ENCODE measurements around the gene H2AZ2.

Gene H2AZ2

DNA sequence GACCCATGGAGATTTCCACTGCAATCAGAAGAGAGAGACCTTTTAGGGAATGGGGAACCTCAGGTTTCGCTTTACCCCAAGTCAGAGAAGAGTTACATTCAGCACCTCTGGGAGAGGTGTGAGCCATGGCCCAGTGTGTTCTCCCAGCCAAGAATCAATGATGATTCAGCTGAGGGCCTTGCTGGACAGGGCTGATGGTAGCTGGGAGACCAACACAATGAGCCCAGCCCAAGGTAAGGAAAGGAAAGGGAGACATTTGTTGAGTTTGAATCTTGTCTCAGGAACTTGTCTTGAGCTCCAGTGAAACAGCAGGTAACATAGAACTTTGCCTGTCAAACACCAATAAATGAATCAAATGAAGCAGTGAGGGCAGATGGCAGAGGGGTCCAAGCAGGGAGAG is 65.4 kb downstream of the H2AZ2 start (continued):
- TF ChIP-seq, protein P1, sequence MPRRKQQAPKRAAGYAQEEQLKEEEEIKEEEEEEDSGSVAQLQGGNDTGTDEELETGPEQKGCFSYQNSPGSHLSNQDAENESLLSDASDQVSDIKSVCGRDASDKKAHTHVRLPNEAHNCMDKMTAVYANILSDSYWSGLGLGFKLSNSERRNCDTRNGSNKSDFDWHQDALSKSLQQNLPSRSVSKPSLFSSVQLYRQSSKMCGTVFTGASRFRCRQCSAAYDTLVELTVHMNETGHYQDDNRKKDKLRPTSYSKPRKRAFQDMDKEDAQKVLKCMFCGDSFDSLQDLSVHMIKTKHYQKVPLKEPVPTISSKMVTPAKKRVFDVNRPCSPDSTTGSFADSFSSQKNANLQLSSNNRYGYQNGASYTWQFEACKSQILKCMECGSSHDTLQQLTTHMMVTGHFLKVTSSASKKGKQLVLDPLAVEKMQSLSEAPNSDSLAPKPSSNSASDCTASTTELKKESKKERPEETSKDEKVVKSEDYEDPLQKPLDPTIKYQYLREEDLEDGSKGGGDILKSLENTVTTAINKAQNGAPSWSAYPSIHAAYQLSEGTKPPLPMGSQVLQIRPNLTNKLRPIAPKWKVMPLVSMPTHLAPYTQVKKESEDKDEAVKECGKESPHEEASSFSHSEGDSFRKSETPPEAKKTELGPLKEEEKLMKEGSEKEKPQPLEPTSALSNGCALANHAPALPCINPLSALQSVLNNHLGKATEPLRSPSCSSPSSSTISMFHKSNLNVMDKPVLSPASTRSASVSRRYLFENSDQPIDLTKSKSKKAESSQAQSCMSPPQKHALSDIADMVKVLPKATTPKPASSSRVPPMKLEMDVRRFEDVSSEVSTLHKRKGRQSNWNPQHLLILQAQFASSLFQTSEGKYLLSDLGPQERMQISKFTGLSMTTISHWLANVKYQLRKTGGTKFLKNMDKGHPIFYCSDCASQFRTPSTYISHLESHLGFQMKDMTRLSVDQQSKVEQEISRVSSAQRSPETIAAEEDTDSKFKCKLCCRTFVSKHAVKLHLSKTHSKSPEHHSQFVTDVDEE (CRISPR knock-in tag; IDR thresholded peaks at IDR 0.05), result no peak
- TF ChIP-seq ZNF8 (CRISPR knock-in tag; IDR thresholded peaks at IDR 0.05) (no peak), SNAI2 (CRISPR knock-in tag; IDR thresholded peaks at IDR 0.05) (no peak), ZFP30 (CRISPR knock-in tag; IDR thresholded peaks at IDR 0.05) (no peak), ZNF70 (CRISPR knock-in tag; IDR thresholded peaks at IDR 0.05) (no peak), ARNTL (CRISPR knock-in tag; IDR thresholded peaks at IDR 0.05; ENCODE audit: borderline replicate concordance, low read depth) (no peak)
- TF ChIP-seq, protein P2, sequence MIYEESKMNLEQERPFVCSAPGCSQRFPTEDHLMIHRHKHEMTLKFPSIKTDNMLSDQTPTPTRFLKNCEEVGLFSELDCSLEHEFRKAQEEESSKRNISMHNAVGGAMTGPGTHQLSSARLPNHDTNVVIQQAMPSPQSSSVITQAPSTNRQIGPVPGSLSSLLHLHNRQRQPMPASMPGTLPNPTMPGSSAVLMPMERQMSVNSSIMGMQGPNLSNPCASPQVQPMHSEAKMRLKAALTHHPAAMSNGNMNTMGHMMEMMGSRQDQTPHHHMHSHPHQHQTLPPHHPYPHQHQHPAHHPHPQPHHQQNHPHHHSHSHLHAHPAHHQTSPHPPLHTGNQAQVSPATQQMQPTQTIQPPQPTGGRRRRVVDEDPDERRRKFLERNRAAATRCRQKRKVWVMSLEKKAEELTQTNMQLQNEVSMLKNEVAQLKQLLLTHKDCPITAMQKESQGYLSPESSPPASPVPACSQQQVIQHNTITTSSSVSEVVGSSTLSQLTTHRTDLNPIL (CRISPR knock-in tag; IDR thresholded peaks at IDR 0.05; ENCODE audit: low read depth), result no peak
- TF ChIP-seq, protein P3, sequence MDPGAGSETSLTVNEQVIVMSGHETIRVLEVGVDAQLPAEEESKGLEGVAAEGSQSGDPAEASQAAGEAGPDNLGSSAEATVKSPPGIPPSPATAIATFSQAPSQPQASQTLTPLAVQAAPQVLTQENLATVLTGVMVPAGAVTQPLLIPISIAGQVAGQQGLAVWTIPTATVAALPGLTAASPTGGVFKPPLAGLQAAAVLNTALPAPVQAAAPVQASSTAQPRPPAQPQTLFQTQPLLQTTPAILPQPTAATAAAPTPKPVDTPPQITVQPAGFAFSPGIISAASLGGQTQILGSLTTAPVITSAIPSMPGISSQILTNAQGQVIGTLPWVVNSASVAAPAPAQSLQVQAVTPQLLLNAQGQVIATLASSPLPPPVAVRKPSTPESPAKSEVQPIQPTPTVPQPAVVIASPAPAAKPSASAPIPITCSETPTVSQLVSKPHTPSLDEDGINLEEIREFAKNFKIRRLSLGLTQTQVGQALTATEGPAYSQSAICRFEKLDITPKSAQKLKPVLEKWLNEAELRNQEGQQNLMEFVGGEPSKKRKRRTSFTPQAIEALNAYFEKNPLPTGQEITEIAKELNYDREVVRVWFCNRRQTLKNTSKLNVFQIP (CRISPR knock-in tag; IDR thresholded peaks at IDR 0.05; ENCODE audit: borderline replicate concordance, low read depth), result no peak
